ENCODE data around the gene FBXO3.

DNA sequence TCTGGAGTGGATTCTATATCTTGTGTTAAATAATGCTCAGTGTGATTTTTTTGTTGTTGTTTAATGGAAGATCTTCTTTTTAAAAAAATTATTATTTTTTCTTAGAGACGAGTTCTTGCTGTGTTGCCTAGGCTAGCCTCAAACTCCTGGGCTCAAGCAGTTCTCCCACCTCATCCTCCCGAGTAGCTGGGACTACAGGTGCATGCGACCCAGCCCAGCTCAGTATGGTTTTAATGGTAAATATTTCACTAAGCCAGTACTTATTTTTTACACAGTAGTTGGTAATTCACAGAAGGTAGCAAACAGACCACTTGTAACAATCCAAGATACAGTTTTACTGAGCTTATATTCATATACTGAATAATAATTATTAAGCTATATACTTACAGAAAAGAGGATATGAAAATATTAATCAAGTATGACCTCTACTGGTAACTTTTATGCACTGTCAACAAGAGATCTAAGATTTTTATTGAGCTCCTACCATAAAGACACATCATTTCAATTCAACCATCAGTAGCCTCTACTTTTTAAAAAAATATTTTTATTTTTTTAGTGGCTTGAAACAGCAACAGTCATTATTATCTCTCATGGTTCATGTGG lies 32.0 kb downstream of the FBXO3 start:
- TF ChIP-seq POLR2A (IDR thresholded peaks at IDR 0.05; ENCODE audit: extremely low read depth, insufficient read length): no peak
- TF ChIP-seq, protein P1, sequence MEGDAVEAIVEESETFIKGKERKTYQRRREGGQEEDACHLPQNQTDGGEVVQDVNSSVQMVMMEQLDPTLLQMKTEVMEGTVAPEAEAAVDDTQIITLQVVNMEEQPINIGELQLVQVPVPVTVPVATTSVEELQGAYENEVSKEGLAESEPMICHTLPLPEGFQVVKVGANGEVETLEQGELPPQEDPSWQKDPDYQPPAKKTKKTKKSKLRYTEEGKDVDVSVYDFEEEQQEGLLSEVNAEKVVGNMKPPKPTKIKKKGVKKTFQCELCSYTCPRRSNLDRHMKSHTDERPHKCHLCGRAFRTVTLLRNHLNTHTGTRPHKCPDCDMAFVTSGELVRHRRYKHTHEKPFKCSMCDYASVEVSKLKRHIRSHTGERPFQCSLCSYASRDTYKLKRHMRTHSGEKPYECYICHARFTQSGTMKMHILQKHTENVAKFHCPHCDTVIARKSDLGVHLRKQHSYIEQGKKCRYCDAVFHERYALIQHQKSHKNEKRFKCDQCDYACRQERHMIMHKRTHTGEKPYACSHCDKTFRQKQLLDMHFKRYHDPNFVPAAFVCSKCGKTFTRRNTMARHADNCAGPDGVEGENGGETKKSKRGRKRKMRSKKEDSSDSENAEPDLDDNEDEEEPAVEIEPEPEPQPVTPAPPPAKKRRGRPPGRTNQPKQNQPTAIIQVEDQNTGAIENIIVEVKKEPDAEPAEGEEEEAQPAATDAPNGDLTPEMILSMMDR (IDR thresholded peaks at IDR 0.05; ENCODE audit: low read depth, low read length): no peak
- TF ChIP-seq, protein P2, sequence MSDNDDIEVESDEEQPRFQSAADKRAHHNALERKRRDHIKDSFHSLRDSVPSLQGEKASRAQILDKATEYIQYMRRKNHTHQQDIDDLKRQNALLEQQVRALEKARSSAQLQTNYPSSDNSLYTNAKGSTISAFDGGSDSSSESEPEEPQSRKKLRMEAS (IDR thresholded peaks at IDR 0.05; ENCODE audit: low read depth, low read length): no peak
